Vagina (tissue), 2 donors: ENCODE results near the gene LTBP2.

ENCODE experiments used
- POLR2A ChIP-seq, 2 donors: fragments of 450-650 bp; IDR thresholded peaks; one replicate each; pipeline ENCODE4 v1.6.1; 2017; ENCODE audit warnings: antibody characterized with exemption in 2 of 2, mild to moderate bottlenecking in 2 of 2, moderate library complexity in 2 of 2
- TF ChIP-seq, protein P1 (sequence below), 3 experiments: fragments of 450-650 bp in 2 of 3; fragments of 200-600 bp in 1 of 3; sonication (generic) in 1 of 3; IDR thresholded peaks; one replicate each; pipeline ENCODE4 v1.5.1; 2017 to 2019; ENCODE audit warnings: antibody characterized with exemption in 3 of 3, mild to moderate bottlenecking in 2 of 3, moderate library complexity in 2 of 3

DNA sequence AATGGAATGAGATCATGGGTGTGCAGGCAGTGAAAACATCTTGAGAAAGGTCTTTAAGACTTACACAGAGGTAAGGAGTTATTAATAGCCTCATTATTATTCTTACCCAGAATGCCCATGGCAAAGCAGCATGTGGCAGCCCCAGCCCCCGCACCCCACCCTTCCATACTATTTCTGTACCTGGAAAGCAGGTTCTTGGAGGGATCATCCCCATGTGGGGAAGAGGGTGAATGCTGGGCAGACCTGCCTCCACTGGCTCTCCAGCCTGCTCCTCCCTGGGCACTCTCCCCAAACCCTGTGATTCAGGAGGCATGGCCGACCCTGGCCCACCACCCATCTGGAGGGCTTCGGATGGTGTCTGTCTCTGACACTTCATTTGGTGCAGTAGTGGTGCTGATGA lies 147.3 kb downstream of the LTBP2 start:
- TF ChIP-seq, protein P1, sequence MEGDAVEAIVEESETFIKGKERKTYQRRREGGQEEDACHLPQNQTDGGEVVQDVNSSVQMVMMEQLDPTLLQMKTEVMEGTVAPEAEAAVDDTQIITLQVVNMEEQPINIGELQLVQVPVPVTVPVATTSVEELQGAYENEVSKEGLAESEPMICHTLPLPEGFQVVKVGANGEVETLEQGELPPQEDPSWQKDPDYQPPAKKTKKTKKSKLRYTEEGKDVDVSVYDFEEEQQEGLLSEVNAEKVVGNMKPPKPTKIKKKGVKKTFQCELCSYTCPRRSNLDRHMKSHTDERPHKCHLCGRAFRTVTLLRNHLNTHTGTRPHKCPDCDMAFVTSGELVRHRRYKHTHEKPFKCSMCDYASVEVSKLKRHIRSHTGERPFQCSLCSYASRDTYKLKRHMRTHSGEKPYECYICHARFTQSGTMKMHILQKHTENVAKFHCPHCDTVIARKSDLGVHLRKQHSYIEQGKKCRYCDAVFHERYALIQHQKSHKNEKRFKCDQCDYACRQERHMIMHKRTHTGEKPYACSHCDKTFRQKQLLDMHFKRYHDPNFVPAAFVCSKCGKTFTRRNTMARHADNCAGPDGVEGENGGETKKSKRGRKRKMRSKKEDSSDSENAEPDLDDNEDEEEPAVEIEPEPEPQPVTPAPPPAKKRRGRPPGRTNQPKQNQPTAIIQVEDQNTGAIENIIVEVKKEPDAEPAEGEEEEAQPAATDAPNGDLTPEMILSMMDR (IDR thresholded peaks at IDR 0.05), result no peak
- no peak for TF ChIP-seq POLR2A (IDR thresholded peaks at IDR 0.05)
